Measurements from ENCODE around the gene PPP2R5C.

- TF ChIP-seq, protein P1, sequence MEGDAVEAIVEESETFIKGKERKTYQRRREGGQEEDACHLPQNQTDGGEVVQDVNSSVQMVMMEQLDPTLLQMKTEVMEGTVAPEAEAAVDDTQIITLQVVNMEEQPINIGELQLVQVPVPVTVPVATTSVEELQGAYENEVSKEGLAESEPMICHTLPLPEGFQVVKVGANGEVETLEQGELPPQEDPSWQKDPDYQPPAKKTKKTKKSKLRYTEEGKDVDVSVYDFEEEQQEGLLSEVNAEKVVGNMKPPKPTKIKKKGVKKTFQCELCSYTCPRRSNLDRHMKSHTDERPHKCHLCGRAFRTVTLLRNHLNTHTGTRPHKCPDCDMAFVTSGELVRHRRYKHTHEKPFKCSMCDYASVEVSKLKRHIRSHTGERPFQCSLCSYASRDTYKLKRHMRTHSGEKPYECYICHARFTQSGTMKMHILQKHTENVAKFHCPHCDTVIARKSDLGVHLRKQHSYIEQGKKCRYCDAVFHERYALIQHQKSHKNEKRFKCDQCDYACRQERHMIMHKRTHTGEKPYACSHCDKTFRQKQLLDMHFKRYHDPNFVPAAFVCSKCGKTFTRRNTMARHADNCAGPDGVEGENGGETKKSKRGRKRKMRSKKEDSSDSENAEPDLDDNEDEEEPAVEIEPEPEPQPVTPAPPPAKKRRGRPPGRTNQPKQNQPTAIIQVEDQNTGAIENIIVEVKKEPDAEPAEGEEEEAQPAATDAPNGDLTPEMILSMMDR (IDR thresholded peaks at IDR 0.05), result no peak
- no peak for TF ChIP-seq POLR2A (IDR thresholded peaks at IDR 0.05)
Observed at GRCh38 chr14:101854366-101854765, 92.9 kb downstream of the PPP2R5C start.

Data from transverse colon (tissue), 3 donors.